ENCODE data around the gene ATP2A1.
A peak's percentile ranks its signal among the peaks of the same experiment; 100 is the strongest.

The ATP2A1 gene

DNA sequence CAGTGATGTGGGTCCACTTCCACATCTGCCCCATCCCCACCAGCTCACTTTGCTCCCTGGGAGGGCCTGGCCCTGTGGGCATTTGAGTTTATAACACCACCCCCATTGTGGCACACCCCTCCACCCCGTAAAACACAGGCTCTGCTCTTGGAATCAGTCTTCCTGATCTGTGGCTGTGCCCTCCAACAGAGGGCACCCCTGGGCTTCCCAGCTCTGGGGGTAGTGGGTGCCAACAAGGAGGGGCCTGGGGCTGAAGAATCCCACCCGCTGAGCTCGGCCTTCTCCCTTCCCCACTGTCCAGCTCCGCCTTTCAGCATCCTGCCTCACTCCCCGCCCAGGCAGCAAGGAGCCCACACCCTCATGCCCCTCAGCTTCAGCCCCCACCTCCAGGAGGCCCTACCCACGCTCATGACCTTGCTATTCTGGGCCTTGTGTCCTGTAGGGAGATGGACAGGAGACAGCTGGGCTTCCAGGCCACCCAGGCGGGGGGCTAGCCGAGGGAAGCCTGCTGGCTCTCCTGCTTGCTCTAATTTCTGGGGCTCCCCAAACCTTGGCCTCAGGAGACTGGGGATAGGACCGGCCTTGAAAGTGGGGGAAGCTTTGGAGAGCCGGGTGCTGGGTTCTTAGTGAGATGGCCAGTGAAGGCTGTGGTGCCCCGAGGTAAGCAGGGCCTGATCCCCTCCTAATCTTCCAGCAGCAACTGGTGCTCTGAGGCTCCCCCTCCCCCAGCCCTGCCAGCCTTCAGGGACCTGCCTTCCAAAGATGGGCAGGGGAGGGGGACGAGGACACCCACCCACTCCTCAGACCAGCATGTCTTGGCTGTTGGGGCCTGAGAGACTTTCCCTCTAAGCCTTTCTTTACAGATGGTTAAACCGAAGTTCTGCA is 2.9 kb upstream of the ATP2A1 start:
- TF ChIP-seq POLR2AphosphoS5 (IDR thresholded peaks at IDR 0.05; ENCODE audit: borderline replicate concordance, low read depth, low read length) (no peak), EZH2 (IDR thresholded peaks at IDR 0.05) (no peak), FOXP2 (optimal IDR thresholded peaks at IDR 0.05; ENCODE audit: control extremely low read depth, extremely low read length, insufficient read depth) (no peak)
- Histone ChIP-seq H3K36me3 (ENCODE audit: insufficient read depth, low read length) (peaks cover 6% of the 10 kb centered on the region), H3K9me3 (ENCODE audit: low read depth, low read length) (no peaks in the 10 kb centered on the region), H3K4me3 (no peak overlapping the region), H3K9ac (ENCODE audit: insufficient read length) (no peak overlapping the region), H3K27ac (peak overlapping the region; percentile 25; the same call in 1 of the 2 replicates)
- no peak for DNase-seq (ENCODE audit: low read depth, low spot score)

DNA sequence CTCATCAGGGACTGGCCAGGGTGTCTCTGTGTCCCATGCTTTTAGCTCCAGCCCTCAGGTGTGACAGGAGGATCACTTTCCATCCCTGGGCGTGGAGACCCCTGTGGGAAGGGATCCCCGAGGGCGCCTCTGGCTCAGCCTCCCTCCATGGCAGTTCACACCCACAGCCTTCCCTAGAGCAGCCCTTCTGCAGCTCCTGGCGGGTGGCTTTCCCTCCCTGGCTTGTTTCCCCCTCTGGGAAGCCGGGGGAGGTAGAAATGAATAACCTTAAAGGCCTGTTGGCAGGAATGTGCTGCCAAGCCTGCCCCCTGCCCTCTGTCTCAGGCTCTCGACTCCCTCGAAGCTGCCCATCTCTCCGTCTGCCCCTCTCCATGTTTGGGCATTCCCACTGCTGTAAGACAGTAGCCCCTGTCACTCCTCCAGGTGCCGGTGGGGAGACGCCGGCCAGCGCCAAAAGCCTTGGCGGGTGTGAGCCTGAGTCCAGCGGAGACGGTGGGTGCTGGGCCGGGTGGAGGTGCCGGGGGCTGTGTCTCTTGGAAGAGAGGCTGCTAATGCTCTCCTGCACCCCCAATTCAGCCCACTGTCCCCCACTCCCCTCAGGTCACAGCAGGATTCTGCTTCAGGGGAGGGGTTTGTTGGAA is 2.1 kb upstream of the ATP2A1 start:
- TF ChIP-seq POLR2AphosphoS5 (IDR thresholded peaks at IDR 0.05; ENCODE audit: borderline replicate concordance, low read depth, low read length) (no peak), EZH2 (IDR thresholded peaks at IDR 0.05) (no peak), FOXP2 (optimal IDR thresholded peaks at IDR 0.05; ENCODE audit: control extremely low read depth, extremely low read length, insufficient read depth) (no peak)
- DNase-seq (ENCODE audit: low read depth, low spot score), result no peak
- Histone ChIP-seq H3K27ac (peak overlapping the region; percentile 25), H3K9me3 (ENCODE audit: low read depth, low read length) (no peaks in the 10 kb centered on the region), H3K4me3 (no peak overlapping the region), H3K9ac (ENCODE audit: insufficient read length) (no peak overlapping the region), H3K36me3 (ENCODE audit: insufficient read depth, low read length) (peaks cover 6% of the 10 kb centered on the region)

DNA sequence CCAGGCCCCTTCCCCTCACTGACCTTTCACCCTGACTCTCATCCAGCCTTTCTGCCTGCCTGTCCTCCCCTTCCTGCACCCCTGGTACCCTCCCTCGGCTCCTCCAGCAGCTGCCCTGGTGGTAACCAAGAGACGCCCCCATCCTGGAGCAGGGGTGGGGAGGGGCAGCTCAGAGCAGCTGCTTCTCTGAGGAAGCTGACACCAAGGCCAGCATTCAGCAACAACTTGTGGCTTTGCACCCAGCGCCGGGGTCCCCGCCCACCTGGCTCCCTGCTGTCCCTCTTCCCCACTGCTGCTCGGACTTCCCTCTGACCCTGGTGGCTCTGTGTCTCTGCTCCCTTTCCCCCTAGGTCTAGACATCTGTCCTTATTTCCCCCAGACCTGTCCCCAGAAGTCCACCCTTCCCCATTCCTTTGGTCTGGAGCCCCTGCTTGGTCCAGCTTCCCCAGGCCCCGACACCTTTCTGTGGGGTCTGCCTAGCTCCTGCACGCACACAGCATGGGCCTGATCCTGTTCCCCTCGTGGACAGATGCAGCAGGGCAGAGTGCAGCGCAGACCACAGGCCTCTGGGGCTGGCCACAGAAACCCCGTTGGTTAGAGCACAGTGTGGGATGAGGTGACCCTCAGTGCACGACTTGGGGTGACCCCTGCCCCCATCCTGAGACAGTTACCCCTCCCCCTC is 1.2 kb upstream of the ATP2A1 start:
- H3K4me3 ChIP-seq, result no peak overlapping the region
- peaks cover 6% of the 10 kb centered on the region for H3K36me3 ChIP-seq (ENCODE audit: insufficient read depth, low read length)
- no peak overlapping the region for H3K9ac ChIP-seq (ENCODE audit: insufficient read length)
- TF ChIP-seq POLR2AphosphoS5 (IDR thresholded peaks at IDR 0.05; ENCODE audit: borderline replicate concordance, low read depth, low read length) (peak; percentile 11; the same call in 1 of the 2 replicates), FOXP2 (optimal IDR thresholded peaks at IDR 0.05; ENCODE audit: control extremely low read depth, extremely low read length, insufficient read depth) (no peak)
- H3K9me3 ChIP-seq (ENCODE audit: low read depth, low read length), result no peaks in the 10 kb centered on the region
- DNase-seq (ENCODE audit: low read depth, low spot score), result no peak
- H3K27ac ChIP-seq, result 0 out of 2 replicates have a peak overlapping the region, but pooled peaks have one; percentile 19

DNA sequence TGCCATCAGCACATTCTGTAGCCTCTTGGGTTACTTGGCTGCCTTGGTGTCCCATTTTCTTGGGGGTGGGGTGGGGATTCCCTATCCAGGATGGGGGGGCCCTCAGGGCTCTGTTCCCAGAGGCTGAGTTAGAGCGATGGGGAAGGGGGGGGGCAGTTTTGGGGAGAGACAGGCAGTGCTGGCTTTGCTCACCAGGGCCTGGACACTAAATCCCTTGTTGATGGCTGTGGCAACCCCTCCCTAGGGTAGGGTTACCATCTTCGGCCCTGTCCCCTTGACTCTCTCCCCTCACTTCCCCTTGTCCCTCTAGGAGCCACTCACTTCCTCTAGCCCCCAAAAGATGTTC is 660 bp upstream of the ATP2A1 start:
- Histone ChIP-seq H3K9me3 (ENCODE audit: low read depth, low read length) (no peaks in the 10 kb centered on the region), H3K4me3 (no peak overlapping the region), H3K36me3 (ENCODE audit: insufficient read depth, low read length) (peaks cover 6% of the 10 kb centered on the region), H3K9ac (ENCODE audit: insufficient read length) (no peak overlapping the region), H3K27ac (no peak overlapping the region)
- TF ChIP-seq EZH2 (IDR thresholded peaks at IDR 0.05), result no peak
- TF ChIP-seq FOXP2 (optimal IDR thresholded peaks at IDR 0.05; ENCODE audit: control extremely low read depth, extremely low read length, insufficient read depth), result no peak
- no peak for TF ChIP-seq POLR2AphosphoS5 (IDR thresholded peaks at IDR 0.05; ENCODE audit: borderline replicate concordance, low read depth, low read length)
- no peak for DNase-seq (ENCODE audit: low read depth, low spot score)

DNA sequence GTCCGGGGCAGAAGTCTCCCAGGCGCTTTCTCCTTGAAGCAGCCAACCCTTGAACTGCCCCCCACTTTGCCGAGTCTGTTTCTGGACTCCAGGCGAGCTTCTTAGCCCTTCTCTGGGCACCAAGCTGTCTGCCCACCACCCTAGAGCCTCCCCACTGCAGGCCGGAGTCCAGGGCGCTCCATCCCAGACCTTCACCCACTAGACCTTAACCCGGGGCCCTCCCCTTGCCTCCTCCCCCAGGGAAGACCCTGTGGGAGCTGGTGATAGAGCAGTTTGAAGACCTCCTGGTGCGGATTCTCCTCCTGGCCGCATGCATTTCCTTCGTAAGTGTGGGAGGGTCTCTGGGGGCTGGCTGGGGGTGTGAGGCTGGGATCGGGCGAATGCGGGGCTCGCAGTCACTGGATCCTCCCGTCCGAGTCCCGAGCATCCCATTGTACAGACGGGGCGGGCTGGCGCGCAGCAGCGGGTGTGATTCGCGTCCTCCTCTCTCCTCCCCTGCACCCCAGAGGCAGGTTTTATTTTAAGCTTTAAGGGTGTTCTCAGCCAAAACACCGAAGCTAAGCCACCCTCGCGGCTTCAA is 1.1 kb downstream of the ATP2A1 start:
- Histone ChIP-seq H3K27ac (no peak overlapping the region), H3K9ac (ENCODE audit: insufficient read length) (peak overlapping the region; percentile 84)
- TF ChIP-seq POLR2AphosphoS5 (IDR thresholded peaks at IDR 0.05; ENCODE audit: borderline replicate concordance, low read depth, low read length), result no peak
- no peak for TF ChIP-seq EZH2 (IDR thresholded peaks at IDR 0.05)
- no peak for TF ChIP-seq FOXP2 (optimal IDR thresholded peaks at IDR 0.05; ENCODE audit: control extremely low read depth, extremely low read length, insufficient read depth)

DNA sequence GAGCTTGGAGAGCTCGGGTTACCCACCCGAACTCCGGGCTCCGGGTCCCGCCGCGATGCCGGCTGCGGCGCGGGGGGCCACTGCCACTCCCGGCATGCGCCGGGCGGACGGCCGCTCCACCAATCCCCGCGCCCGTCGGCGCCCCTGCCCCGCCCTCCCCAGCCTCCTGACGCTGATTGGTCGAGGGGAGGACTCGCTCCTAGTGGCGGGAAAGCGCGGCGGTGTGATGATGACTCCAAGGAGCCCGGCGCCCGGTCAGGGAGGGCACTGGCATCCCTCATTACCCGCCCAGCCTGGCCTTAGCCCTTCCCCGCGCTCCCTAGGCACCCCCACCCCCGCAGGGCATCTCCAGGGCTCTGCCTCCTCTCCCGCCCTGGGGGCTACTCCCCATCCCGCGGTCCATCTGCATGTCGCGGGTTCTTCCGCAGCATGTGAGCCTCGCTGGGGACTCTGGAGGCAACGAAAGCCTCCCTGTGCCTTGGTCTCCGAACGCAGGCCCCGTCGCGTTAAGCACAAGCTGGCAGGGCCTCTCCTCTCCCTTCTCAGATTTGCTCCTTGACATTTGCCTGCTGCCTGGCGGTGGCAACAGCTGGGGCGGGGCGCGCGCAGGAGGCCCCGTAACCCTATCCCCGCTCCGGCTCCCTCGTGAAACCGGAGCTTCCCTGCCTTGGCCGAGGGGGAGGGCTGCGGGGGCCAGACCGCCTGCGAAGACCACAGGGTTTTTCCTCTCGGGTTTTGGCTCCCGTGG is 1.7 kb downstream of the ATP2A1 start:
- H3K36me3 ChIP-seq (ENCODE audit: insufficient read depth, low read length), result no peaks in the 10 kb centered on the region
- H3K9ac ChIP-seq (ENCODE audit: insufficient read length), result peak overlapping the region; percentile 84
- TF ChIP-seq POLR2AphosphoS5 (IDR thresholded peaks at IDR 0.05; ENCODE audit: borderline replicate concordance, low read depth, low read length) (peak; percentile 90), EZH2 (IDR thresholded peaks at IDR 0.05) (no peak)
- peak overlapping the region; percentile 86 for H3K4me3 ChIP-seq
- no peaks in the 10 kb centered on the region for H3K9me3 ChIP-seq (ENCODE audit: low read depth, low read length)
- H3K27ac ChIP-seq, result no peak overlapping the region
- DNase-seq (ENCODE audit: low read depth, low spot score), result peak; percentile 14

More for the DNA sequence above, 1.1 kb downstream of the ATP2A1 start:
- no peaks in the 10 kb centered on the region for H3K9me3 ChIP-seq (ENCODE audit: low read depth, low read length)
- no peaks in the 10 kb centered on the region; the same call in 1 of the 2 replicates for H3K36me3 ChIP-seq (ENCODE audit: insufficient read depth, low read length)
- H3K4me3 ChIP-seq, result peak overlapping the region; percentile 86
- DNase-seq (ENCODE audit: low read depth, low spot score), result no peak

DNA sequence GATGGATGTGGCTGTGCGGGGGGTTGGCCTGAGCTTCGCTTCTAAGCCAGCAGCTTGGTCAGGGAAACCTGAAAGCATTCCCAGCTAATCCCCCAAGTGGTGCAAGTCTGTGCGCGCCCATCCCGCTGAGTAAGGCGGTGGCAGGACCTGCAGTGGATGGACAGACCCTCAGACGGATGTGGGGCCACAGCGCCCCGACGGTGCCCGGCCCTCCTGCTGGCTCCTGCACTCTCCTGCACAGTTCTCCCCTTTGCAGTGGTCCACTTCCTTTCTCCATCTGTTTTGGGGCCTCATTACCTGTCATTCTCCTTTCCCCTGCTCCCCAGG is 2.3 kb downstream of the ATP2A1 start:
- Histone ChIP-seq H3K36me3 (ENCODE audit: insufficient read depth, low read length) (no peaks in the 10 kb centered on the region), H3K9me3 (ENCODE audit: low read depth, low read length) (no peaks in the 10 kb centered on the region), H3K4me3 (peak overlapping the region; percentile 86), H3K27ac (no peak overlapping the region), H3K9ac (ENCODE audit: insufficient read length) (no peak overlapping the region)
- TF ChIP-seq POLR2AphosphoS5 (IDR thresholded peaks at IDR 0.05; ENCODE audit: borderline replicate concordance, low read depth, low read length) (no peak), FOXP2 (optimal IDR thresholded peaks at IDR 0.05; ENCODE audit: control extremely low read depth, extremely low read length, insufficient read depth) (no peak), EZH2 (IDR thresholded peaks at IDR 0.05) (no peak)
- no peak for DNase-seq (ENCODE audit: low read depth, low spot score)

Data from SK-N-MC (cell line).